T-cell (primary cell): ENCODE measurements around the gene SYTL1. TPM values are rescaled to one million over a fixed set of nuclear protein-coding genes. Genes with fewer than 3 reads are reported as not detected.

ENCODE experiments used
- ATAC-seq, 4 experiments: fragments of 200-7000 bp in 3 of 4; fragments of 150-1000 bp in 1 of 4; cut with Tn5 transposase; replicated peaks in 1 of 4; 1 replicate in 3 of 4; 2 replicates in 1 of 4; pipeline ENCODE4 v1.10.0; 2021; ENCODE audit warnings: moderate library complexity in 3 of 4, mild to moderate bottlenecking in 2 of 4, moderate number of reproducible peaks in 1 of 4
- CTCF ChIA-PET, 2 donors: fragments of 300-600 bp; sonication (Branson Sonifier 250); formaldehyde crosslinking; loops; one replicate each; lab custom pipeline; 2022; ENCODE audit warnings: antibody characterized with exemption in 2 of 2; lab: Charles Lee
- POLR2A ChIA-PET, 2 donors: fragments of 300-600 bp; sonication (Branson Sonifier 250); formaldehyde crosslinking; loops; one replicate each; lab custom pipeline; 2022; ENCODE audit warnings: antibody characterized with exemption in 2 of 2; lab: Charles Lee
- DNase-seq, 35 experiments: peaks; one replicate each; pipeline versions ENCODE4 v3.0.0 to v3.0.0-alpha.2; 2013 to 2023
- H3K27ac ChIP-seq: one replicate; pipeline ENCODE4 v1.5.1; 2013; ENCODE audit warnings: low read length
- H3K27me3 ChIP-seq, 2 experiments: replicated peaks in 1 of 2; 1 replicate in 1 of 2; 2 replicates in 1 of 2; pipeline versions ENCODE4 v1.6.1 to v1.7.0; 2013; ENCODE audit warnings: low read length in 1 of 2, mixed read lengths in 1 of 2; ENCODE audit not compliant: control insufficient read depth in 2 of 2, insufficient read depth in 2 of 2; ENCODE audit errors: extremely low read depth in 1 of 2
- H3K36me3 ChIP-seq, 2 donors: 1 replicate in 1 of 2; 2 replicates in 1 of 2; pipeline versions ENCODE4 v1.6.1 to v1.7.0; 2013; ENCODE audit warnings: low read length in 1 of 2; ENCODE audit not compliant: control insufficient read depth in 2 of 2, insufficient read depth in 1 of 2; ENCODE audit errors: extremely low read depth in 1 of 2
- H3K4me1 ChIP-seq, 2 experiments: 1 replicate in 1 of 2; 2 replicates in 1 of 2; pipeline versions ENCODE4 v1.6.1 to v1.7.0; 2013; ENCODE audit warnings: low read length in 2 of 2, mixed read lengths in 1 of 2; ENCODE audit not compliant: insufficient read depth in 2 of 2, control insufficient read depth in 1 of 2; ENCODE audit errors: extremely low read depth in 1 of 2
- H3K4me3 ChIP-seq, 2 donors: 1 replicate in 1 of 2; 2 replicates in 1 of 2; pipeline versions ENCODE4 v1.5.1 to v1.7.0; 2013; ENCODE audit warnings: mild to moderate bottlenecking in 2 of 2, low read length in 1 of 2, moderate library complexity in 1 of 2; ENCODE audit not compliant: control insufficient read depth in 1 of 2; ENCODE audit errors: extremely low read depth in 1 of 2
- H3K9me3 ChIP-seq: 2 replicates; pipeline ENCODE4 v1.7.0; 2013
- H3K27ac Mint-ChIP-seq, 2 donors: one replicate each; pipeline ENCODE4 v1.8.0; 2020 to 2021; ENCODE audit warnings: mild to moderate bottlenecking in 2 of 2, mixed read lengths in 2 of 2
- H3K27me3 Mint-ChIP-seq, 2 donors: one replicate each; pipeline ENCODE4 v1.8.0; 2021 to 2022; ENCODE audit warnings: mixed read lengths in 2 of 2
- H3K36me3 Mint-ChIP-seq: one replicate; pipeline ENCODE4 v1.8.0; 2021; ENCODE audit warnings: mixed read lengths
- H3K4me1 Mint-ChIP-seq, 3 donors: one replicate each; pipeline ENCODE4 v1.8.0; 2020 to 2022; ENCODE audit warnings: mixed read lengths in 3 of 3, mild to moderate bottlenecking in 1 of 3
- H3K4me3 Mint-ChIP-seq, 3 donors: one replicate each; pipeline ENCODE4 v1.8.0; 2020 to 2022; ENCODE audit warnings: mild to moderate bottlenecking in 3 of 3, mixed read lengths in 3 of 3, moderate library complexity in 3 of 3
- H3K9me3 Mint-ChIP-seq, 3 donors: one replicate each; pipeline ENCODE4 v1.8.0; 2020 to 2022; ENCODE audit warnings: mixed read lengths in 3 of 3
- WGBS: methylation state at CpG from one replicate; pipeline ENCODE4 v1.1.5; 2013; ENCODE audit warnings: missing lambda C conversion rate; ENCODE audit not compliant: insufficient coverage; 5-methylcytosine and 5-hydroxymethylcytosine counted together
- total RNA-seq, 35 experiments: library from RNA in 6 of 35; stranded (reverse) in 6 of 35; fragments of 120-200 nt in 1 of 35; gene quantifications; one replicate each; pipeline versions ENCODE4 v1.2.1 to v1.2.4 and lab custom pipeline; 2013 to 2026

Gene SYTL1
- total RNA-seq, 5 donors from 2014 or later (not counting 1 experiment from before 2014, with no cell fraction given), result 169 to 240 (median 199) TPM

DNA sequence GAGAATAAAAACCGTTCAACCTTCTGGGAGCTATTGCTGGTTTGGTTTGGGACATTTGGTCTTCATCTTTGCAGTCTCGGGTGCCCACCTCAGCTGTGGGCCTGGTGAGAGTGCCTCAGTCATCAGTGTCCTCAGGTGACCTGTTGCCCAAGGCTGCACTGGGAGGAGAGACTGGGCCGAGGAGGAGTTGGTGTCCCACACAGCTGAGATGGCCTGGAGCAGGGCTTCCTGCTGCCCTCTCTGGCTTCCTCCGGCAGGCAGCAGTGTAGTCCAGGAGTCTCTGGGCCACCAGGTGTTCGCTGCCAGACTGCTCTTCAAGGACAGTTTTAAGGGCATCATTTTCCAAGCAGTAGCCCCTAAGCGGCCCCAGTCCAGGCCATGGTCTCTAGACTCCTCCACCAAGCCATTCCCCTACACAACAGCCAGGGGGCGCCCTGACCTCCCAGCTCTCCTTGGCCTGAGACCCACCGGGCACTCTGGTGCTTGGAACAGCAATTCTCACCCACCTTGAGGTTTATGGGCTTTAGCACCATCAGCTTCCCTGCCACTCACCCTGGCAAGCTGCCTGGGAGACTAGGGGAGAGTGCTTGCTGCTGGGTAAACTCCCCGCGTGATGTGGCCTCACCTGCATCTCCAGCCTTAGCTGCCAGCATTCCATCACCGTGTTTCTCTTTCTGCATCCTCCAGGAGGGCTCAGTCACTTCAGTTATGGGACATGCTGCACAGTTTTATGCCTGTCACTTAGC, 9.1 kb upstream of the SYTL1 start:
- H3K27ac Mint-ChIP-seq, result peak overlapping the region; percentile 44 to 75
- ATAC-seq, result peak; percentile 73 to 91 (median 80)

DNA sequence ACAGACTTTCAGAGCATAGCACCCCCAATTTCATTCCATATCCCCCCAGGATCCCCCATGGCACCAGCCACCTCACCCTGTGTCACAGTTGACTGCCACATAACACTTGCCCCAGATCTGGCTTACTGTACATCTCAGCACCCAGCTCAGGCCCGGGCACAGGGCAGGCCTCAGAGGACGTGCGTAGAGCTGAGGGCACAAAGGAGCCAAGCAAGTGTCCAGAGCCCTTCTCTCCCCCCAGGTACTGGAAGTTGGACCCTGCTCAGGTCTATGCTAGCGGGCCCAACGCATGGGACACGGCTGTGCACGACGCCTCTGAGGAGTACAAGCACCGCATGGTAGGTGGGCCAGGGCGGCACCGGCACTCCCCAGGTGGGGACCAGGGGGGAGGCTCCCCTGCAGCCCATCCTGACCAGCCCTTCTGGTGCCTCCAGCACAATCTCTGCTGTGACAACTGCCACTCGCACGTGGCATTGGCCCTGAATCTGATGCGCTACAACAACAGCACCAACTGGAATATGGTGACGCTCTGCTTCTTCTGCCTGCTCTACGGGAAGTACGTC, 8.0 kb upstream of the SYTL1 start:
- no peaks in the 10 kb centered on the region for H3K27me3 ChIP-seq
- DNase-seq, result no peak
- 98% methylated on average over 17 of the region's 17 CpGs for WGBS
- no peak overlapping the region for H3K4me3 Mint-ChIP-seq
- CTCF ChIA-PET, result interaction anchor here (0.8 to 2.1 kb wide), 5 partner anchors 11 to 274 kb away, joined by 3 to 9 read pairs (median 5); no protein-coding TSS in a partner anchor
- H3K9me3 Mint-ChIP-seq, result no peaks in the 10 kb centered on the region
- H3K27me3 Mint-ChIP-seq, result no peaks in the 10 kb centered on the region
- no peak overlapping the region for H3K4me3 ChIP-seq
- peaks cover 28 to 35% (median 29%) of the 10 kb centered on the region in 3 donors for H3K4me1 Mint-ChIP-seq
- no peaks in the 10 kb centered on the region for H3K9me3 ChIP-seq
- peaks cover 28% of the 10 kb centered on the region for H3K36me3 Mint-ChIP-seq
- peaks cover 3 to 19% of the 10 kb centered on the region in 2 experiments for H3K4me1 ChIP-seq
- H3K36me3 ChIP-seq, result peaks cover 16 to 73% of the 10 kb centered on the region in 2 donors
- ATAC-seq, result no peak
- H3K27ac ChIP-seq, result no peak overlapping the region
- no peak overlapping the region for H3K27ac Mint-ChIP-seq
- POLR2A ChIA-PET, result no interaction called here

More for the DNA sequence above, 9.1 kb upstream of the SYTL1 start:
- Mint-ChIP-seq H3K4me1 (peaks cover 36 to 43% (median 38%) of the 10 kb centered on the region in 3 donors), H3K27me3 (no peaks in the 10 kb centered on the region), H3K36me3 (peaks cover 28% of the 10 kb centered on the region), H3K4me3 (peak overlapping the region in 1 of 3 donors; percentile 5), H3K9me3 (no peaks in the 10 kb centered on the region)
- Histone ChIP-seq H3K27me3 (no peaks in the 10 kb centered on the region), H3K4me1 (peaks cover 3 to 24% of the 10 kb centered on the region in 2 experiments), H3K9me3 (no peaks in the 10 kb centered on the region), H3K27ac (peak overlapping the region; percentile 32), H3K36me3 (peaks cover 16 to 80% of the 10 kb centered on the region in 2 donors), H3K4me3 (no peak overlapping the region)
- CTCF ChIA-PET, result interaction anchor here (0.7 to 2.3 kb wide), 16 partner anchors 10 to 277 kb away, joined by 3 to 11 read pairs (median 4); partner anchors contain the start of gene FCN3 (in 1 of the 2)
- DNase-seq, result peak in 32 of 35 experiments; percentile 20 to 80 (median 48)
- POLR2A ChIA-PET, result no interaction called here
- 85% methylated on average over 8 of the region's 11 CpGs for WGBS

DNA sequence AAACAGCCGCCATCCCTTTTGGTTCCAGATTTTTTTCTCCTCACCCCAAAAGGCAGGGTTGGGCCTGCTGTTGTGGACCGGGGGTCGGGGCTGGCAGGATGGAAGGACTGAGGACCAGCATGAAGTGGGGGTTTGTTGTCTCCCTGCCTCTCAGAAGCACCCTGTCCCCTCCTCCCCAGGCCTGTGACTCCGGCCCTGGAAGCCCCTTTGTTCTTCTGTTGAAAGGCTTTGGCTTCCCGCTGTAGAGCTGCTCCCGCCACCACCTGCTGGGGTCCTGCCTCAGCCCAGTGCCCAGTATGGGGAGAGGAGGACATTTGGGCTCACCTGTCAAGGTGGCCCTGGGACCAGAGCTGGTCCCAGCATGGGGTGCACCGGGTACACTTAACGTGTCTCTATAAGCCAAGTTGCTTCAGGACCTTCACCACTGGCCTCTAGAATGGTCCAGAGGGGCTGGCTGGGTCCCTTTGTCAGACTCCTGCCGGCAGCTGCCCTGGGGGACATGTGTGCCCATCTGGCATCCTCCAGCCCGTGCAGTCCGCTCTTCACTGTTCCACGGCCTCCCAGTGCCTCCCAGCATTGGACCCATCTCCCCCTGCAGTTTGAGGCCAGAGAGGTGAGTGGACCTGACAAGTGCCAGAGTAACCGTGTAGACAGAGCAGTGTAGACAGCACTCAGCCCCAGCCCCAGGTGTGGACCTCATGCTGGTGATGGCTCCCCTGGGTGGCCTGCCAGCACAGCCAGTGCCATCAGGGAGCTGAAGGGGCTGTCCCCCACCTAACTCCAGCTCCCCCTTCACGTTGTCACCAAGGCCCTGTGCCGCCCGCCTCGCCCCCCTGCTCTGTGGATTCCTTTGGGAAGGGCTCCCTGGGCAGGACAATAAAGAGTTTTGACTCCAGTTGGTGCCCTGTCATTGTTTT, 6.1 kb upstream of the SYTL1 start:
- Mint-ChIP-seq H3K36me3 (peaks cover 24% of the 10 kb centered on the region), H3K27me3 (no peaks in the 10 kb centered on the region), H3K4me1 (peaks cover 36 to 40% (median 39%) of the 10 kb centered on the region in 3 donors), H3K27ac (no peak overlapping the region), H3K4me3 (no peak overlapping the region), H3K9me3 (no peaks in the 10 kb centered on the region)
- DNase-seq, result no peak
- POLR2A ChIA-PET, result no interaction called here
- Histone ChIP-seq H3K9me3 (no peaks in the 10 kb centered on the region), H3K36me3 (peaks cover 18 to 62% of the 10 kb centered on the region in 2 donors), H3K4me1 (peaks cover 11 to 35% of the 10 kb centered on the region in 2 experiments), H3K27ac (no peak overlapping the region), H3K27me3 (no peaks in the 10 kb centered on the region), H3K4me3 (no peak overlapping the region)
- CTCF ChIA-PET, result interaction anchor here in 1 of 2 donors (0.8 kb wide), 1 partner anchor 52 kb away, joined by 3 read pairs; no protein-coding TSS in a partner anchor
- 100% methylated on average over 10 of the region's 17 CpGs for WGBS
- no peak for ATAC-seq

DNA sequence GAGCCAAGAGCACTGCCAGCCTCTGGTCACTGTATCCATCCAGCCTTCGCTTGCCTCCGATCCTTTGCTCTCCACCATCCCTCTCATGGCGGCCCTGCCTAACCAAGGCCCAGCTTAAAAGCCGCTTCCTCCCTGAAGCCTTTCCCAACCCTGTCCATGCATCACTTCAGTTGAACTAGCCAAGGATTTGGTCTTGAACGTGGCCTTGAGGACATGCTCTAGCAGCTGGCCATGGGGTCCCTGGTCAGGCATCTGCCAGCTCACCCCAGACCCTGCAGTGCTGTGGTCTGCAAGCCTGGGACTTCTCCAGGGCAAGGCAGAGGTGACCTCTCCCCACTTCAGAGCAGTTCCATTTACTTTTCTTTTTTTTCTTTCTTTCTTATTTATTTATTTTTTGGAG, 5.1 kb upstream of the SYTL1 start:
- Mint-ChIP-seq H3K36me3 (peaks cover 22% of the 10 kb centered on the region), H3K9me3 (no peaks in the 10 kb centered on the region), H3K4me1 (peaks cover 38 to 49% (median 43%) of the 10 kb centered on the region in 3 donors), H3K27ac (no peak overlapping the region), H3K27me3 (no peaks in the 10 kb centered on the region), H3K4me3 (no peak overlapping the region)
- Histone ChIP-seq H3K4me1 (peaks cover 17 to 40% of the 10 kb centered on the region in 2 experiments), H3K36me3 (peaks cover 18 to 56% of the 10 kb centered on the region in 2 donors), H3K27me3 (no peaks in the 10 kb centered on the region), H3K9me3 (no peaks in the 10 kb centered on the region), H3K4me3 (no peak overlapping the region), H3K27ac (no peak overlapping the region)
- no peak for DNase-seq
- ChIA-PET CTCF (interaction anchor here in 1 of 2 donors (0.8 kb wide), 1 partner anchor 51 kb away, joined by 3 read pairs; no protein-coding TSS in a partner anchor), POLR2A (no interaction called here)
- no peak for ATAC-seq
- 100% methylated on average over 5 of the region's 5 CpGs for WGBS

DNA sequence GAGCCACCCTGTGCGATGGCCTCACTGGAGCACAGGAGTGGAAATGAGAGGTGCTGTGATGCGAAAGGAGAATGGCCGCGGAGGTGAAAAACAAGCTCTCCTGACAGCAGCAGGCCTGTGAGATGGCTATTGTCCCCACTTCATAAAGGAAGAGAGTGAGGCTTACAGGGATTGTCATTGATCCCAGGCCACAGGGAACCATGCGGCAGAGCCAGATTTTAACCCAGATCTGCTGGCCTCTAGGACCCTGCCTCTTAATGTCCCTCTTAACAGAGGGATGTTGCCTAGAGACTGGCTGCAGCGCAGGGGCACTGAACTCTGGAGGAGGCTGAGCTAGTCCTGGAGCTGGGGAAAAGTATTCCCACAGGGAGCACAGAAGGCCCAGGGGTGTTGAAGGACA, 3.1 kb upstream of the SYTL1 start:
- H3K27me3 Mint-ChIP-seq, result no peaks in the 10 kb centered on the region
- no peak overlapping the region for H3K4me3 ChIP-seq
- H3K36me3 ChIP-seq, result peaks cover 12 to 37% of the 10 kb centered on the region in 2 donors
- CTCF ChIA-PET, result no interaction called here
- peaks cover 31 to 44% (median 40%) of the 10 kb centered on the region in 3 donors for H3K4me1 Mint-ChIP-seq
- no peak for ATAC-seq
- POLR2A ChIA-PET, result interaction anchor here in 1 of 2 donors (0.6 kb wide), 1 partner anchor 20 kb away, joined by 11 read pairs; no protein-coding TSS in a partner anchor
- WGBS, result 100% methylated on average over 6 of the region's 6 CpGs
- peaks cover 9% of the 10 kb centered on the region for H3K36me3 Mint-ChIP-seq
- no peaks in the 10 kb centered on the region for H3K9me3 Mint-ChIP-seq
- H3K4me1 ChIP-seq, result peaks cover 19 to 40% of the 10 kb centered on the region in 2 experiments
- H3K4me3 Mint-ChIP-seq, result peak overlapping the region in 1 of 3 donors; percentile 87
- peak overlapping the region; percentile 88 to 91 for H3K27ac Mint-ChIP-seq
- no peak for DNase-seq
- H3K27ac ChIP-seq, result no peak overlapping the region
- no peaks in the 10 kb centered on the region for H3K9me3 ChIP-seq
- H3K27me3 ChIP-seq, result no peaks in the 10 kb centered on the region
